CD4-positive, alpha-beta T cell (primary cell): Measurements from ENCODE around the gene PLXNA1. TPM values are rescaled to one million over a fixed set of nuclear protein-coding genes. Genes with fewer than 3 reads are reported as not detected.

ENCODE experiments used
- ATAC-seq: fragments of 200-7000 bp; cut with Tn5 transposase; one replicate; pipeline ENCODE4 v1.10.0; 2022; ENCODE audit warnings: mild to moderate bottlenecking; ENCODE audit not compliant: poor library complexity
- CTCF ChIA-PET: fragments of 350-600 bp; sonication (Branson Sonifier 250); formaldehyde crosslinking; loops from one replicate; lab custom pipeline; 2021; ENCODE audit warnings: antibody characterized with exemption, inconsistent platforms; lab: Charles Lee
- POLR2A ChIA-PET: fragments of 350-600 bp; sonication (Branson Sonifier 250); formaldehyde crosslinking; loops from one replicate; lab custom pipeline; 2021; ENCODE audit warnings: antibody characterized with exemption, inconsistent platforms; lab: Charles Lee
- DNase-seq, 14 experiments: peaks; one replicate each; pipeline ENCODE4 v3.0.0-alpha.2; 2013 to 2020; ENCODE audit warnings: mixed read lengths in 2 of 14
- H3K27ac ChIP-seq, 2 donors: one replicate each; pipeline versions ENCODE4 v1.5.1 to v1.7.0; 2013; ENCODE audit warnings: low read length in 2 of 2, low read depth in 1 of 2, mild to moderate bottlenecking in 1 of 2
- H3K27me3 ChIP-seq, 2 experiments: 1 replicate in 1 of 2; 2 replicates in 1 of 2; pipeline versions ENCODE4 v1.6.1 to v1.7.0; 2013; ENCODE audit warnings: low read length in 2 of 2, control low read depth in 1 of 2, mild to moderate bottlenecking in 1 of 2, moderate library complexity in 1 of 2; ENCODE audit not compliant: insufficient read depth in 2 of 2, control insufficient read depth in 1 of 2
- H3K36me3 ChIP-seq: one replicate; pipeline ENCODE4 v1.6.1; 2013; ENCODE audit warnings: low read length, control low read depth; ENCODE audit not compliant: insufficient read depth
- H3K4me1 ChIP-seq: one replicate; pipeline ENCODE4 v1.6.1; 2013; ENCODE audit warnings: low read length, control low read depth; ENCODE audit not compliant: insufficient read depth
- H3K4me3 ChIP-seq: one replicate; pipeline ENCODE4 v1.5.1; 2013; ENCODE audit warnings: mild to moderate bottlenecking, low read length, moderate library complexity
- H3K9me3 ChIP-seq, 2 experiments: 1 replicate in 1 of 2; 2 replicates in 1 of 2; pipeline versions ENCODE4 v1.6.1 to v1.7.0; 2013; ENCODE audit warnings: low read length in 2 of 2, mild to moderate bottlenecking in 2 of 2, control low read depth in 1 of 2, moderate library complexity in 1 of 2; ENCODE audit not compliant: control insufficient read depth in 1 of 2, insufficient read depth in 1 of 2
- H3K27ac Mint-ChIP-seq: one replicate; pipeline ENCODE4 v1.8.0; 2020; ENCODE audit warnings: mixed read lengths
- H3K27me3 Mint-ChIP-seq: one replicate; pipeline ENCODE4 v1.8.0; 2021; ENCODE audit warnings: mixed read lengths
- H3K36me3 Mint-ChIP-seq: one replicate; pipeline ENCODE4 v1.8.0; 2021; ENCODE audit warnings: low read depth, mixed read lengths
- H3K4me1 Mint-ChIP-seq: one replicate; pipeline ENCODE4 v1.8.0; 2021; ENCODE audit warnings: low read depth, mixed read lengths
- H3K4me3 Mint-ChIP-seq: one replicate; pipeline ENCODE4 v1.8.0; 2020; ENCODE audit warnings: mild to moderate bottlenecking, mixed read lengths
- H3K9me3 Mint-ChIP-seq: one replicate; pipeline ENCODE4 v1.8.0; 2020; ENCODE audit warnings: mixed read lengths
- CTCF ChIP-seq: fragments of 200-600 bp; IDR thresholded peaks from one replicate; pipeline ENCODE4 v1.8.0; 2022; ENCODE audit warnings: antibody characterized with exemption, mild to moderate bottlenecking
- intact Hi-C, 2 experiments: fragments of 100-400 bp; cut with DNase I in 1 of 2; cut with micrococcal nuclease in 1 of 2; formaldehyde crosslinking; loops; one replicate each; pipeline versions ENCODE4 v1.15.1 to v1.9.0; 2023 to 2025; cut with DNase I, micrococcal nuclease
- total RNA-seq, 174 experiments: library from RNA in 2 of 174; stranded (reverse) in 2 of 174; gene quantifications; one replicate each; pipeline ENCODE4 v1.2.3 and lab custom pipeline; 2021 to 2026

Gene PLXNA1
- total RNA-seq, 2 experiments from 2014 or later = 9.8 to 10.6 TPM

- H3K27me3 Mint-ChIP-seq = no peaks in the 10 kb centered on the region
- H3K4me3 ChIP-seq = no peak overlapping the region
- ChIA-PET POLR2A (no interaction called here), CTCF (no interaction called here)
- peaks cover 7% of the 10 kb centered on the region for H3K36me3 Mint-ChIP-seq
- peaks cover 7% of the 10 kb centered on the region for H3K4me1 Mint-ChIP-seq
- DNase-seq (no peak), ATAC-seq (no peak)
- no peak overlapping the region for H3K27ac ChIP-seq
- intact Hi-C loops = loop anchor here in 1 of 2 experiments (10.0 kb wide), 2 partner anchors 903 to 993 kb away; partner anchors contain the start of gene SLC41A3
- no peaks in the 10 kb centered on the region for H3K9me3 Mint-ChIP-seq
- peaks cover 17% of the 10 kb centered on the region for H3K4me1 ChIP-seq
- H3K4me3 Mint-ChIP-seq = no peak overlapping the region
- peaks cover 0 to 5% of the 10 kb centered on the region in 2 experiments for H3K9me3 ChIP-seq
- H3K27ac Mint-ChIP-seq = no peak overlapping the region
- TF ChIP-seq CTCF = no peak
- no peaks in the 10 kb centered on the region for H3K27me3 ChIP-seq
- H3K36me3 ChIP-seq = peaks cover 14% of the 10 kb centered on the region
Observed at GRCh38 chr3:126987596-126987995, 4.7 kb downstream of the PLXNA1 start.

GRCh38 chr3:126988451-126989021 lies 5.6 kb downstream of the PLXNA1 start:
- no peak overlapping the region for H3K27ac ChIP-seq
- H3K9me3 Mint-ChIP-seq = no peaks in the 10 kb centered on the region
- H3K27ac Mint-ChIP-seq = no peak overlapping the region
- peaks cover 7% of the 10 kb centered on the region for H3K36me3 Mint-ChIP-seq
- H3K9me3 ChIP-seq = peaks cover 0 to 5% of the 10 kb centered on the region in 2 experiments
- POLR2A ChIA-PET = no interaction called here
- H3K36me3 ChIP-seq = peaks cover 14% of the 10 kb centered on the region
- no peak overlapping the region for H3K4me3 ChIP-seq
- DNase-seq (no peak), ATAC-seq (no peak)
- H3K4me1 ChIP-seq = peaks cover 16% of the 10 kb centered on the region
- H3K27me3 ChIP-seq = no peaks in the 10 kb centered on the region
- peaks cover 7% of the 10 kb centered on the region for H3K4me1 Mint-ChIP-seq
- intact Hi-C loops = loop anchor here in 1 of 2 experiments (10.0 kb wide), 2 partner anchors 904 to 994 kb away; partner anchors contain the start of gene SLC41A3
- CTCF ChIA-PET = no interaction called here
- no peak for TF ChIP-seq CTCF
- H3K4me3 Mint-ChIP-seq = no peak overlapping the region
- no peaks in the 10 kb centered on the region for H3K27me3 Mint-ChIP-seq

DNA sequence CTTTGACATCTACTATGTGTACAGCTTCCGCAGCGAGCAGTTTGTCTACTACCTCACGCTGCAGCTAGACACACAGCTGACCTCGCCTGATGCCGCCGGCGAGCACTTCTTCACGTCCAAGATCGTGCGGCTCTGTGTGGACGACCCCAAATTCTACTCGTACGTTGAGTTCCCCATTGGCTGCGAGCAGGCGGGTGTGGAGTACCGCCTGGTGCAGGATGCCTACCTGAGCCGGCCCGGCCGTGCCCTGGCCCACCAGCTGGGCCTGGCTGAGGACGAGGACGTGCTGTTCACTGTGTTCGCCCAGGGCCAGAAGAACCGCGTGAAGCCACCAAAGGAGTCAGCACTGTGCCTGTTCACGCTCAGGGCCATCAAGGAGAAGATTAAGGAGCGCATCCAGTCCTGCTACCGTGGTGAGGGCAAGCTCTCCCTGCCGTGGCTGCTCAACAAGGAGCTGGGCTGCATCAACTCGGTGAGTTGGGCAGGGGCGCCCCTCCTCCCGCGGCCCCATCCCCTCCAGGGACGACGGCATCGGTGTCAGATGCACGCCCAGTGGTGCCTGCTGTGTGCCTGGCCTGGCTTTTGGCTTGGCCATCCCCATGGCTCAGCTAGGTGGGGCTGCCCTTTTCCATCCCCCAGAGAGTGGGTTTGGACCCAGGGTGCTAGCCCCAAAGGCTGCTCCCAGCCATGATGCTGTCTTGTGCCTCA lies 6.6 kb downstream of the PLXNA1 start:
- H3K9me3 ChIP-seq = peaks cover 0 to 5% of the 10 kb centered on the region in 2 experiments
- no peak overlapping the region for H3K27ac ChIP-seq
- ATAC-seq (no peak), DNase-seq (no peak)
- H3K27me3 Mint-ChIP-seq = no peaks in the 10 kb centered on the region
- no peak for TF ChIP-seq CTCF
- CTCF ChIA-PET = no interaction called here
- no peaks in the 10 kb centered on the region for H3K27me3 ChIP-seq
- H3K4me3 Mint-ChIP-seq = no peak overlapping the region
- no peak overlapping the region for H3K4me3 ChIP-seq
- POLR2A ChIA-PET = no interaction called here
- intact Hi-C loops = loop anchor here in 1 of 2 experiments (10.0 kb wide), 2 partner anchors 905 to 995 kb away; partner anchors contain the start of gene SLC41A3
- peaks cover 7% of the 10 kb centered on the region for H3K36me3 Mint-ChIP-seq
- peaks cover 14% of the 10 kb centered on the region for H3K36me3 ChIP-seq
- peaks cover 7% of the 10 kb centered on the region for H3K4me1 Mint-ChIP-seq
- H3K9me3 Mint-ChIP-seq = no peaks in the 10 kb centered on the region
- H3K27ac Mint-ChIP-seq = no peak overlapping the region
- peaks cover 6% of the 10 kb centered on the region for H3K4me1 ChIP-seq
